Measurements from ENCODE around the gene PRSS33. TPM values are rescaled to one million over a fixed set of nuclear protein-coding genes. Genes with fewer than 3 reads are reported as not detected.

Gene PRSS33
- total RNA-seq, 1 donor from 2014 or later = not detected

GRCh38 chr16:2820836-2821486, 33.6 kb upstream of the PRSS33 start:
- no peak for DNase-seq

GRCh38 chr16:2819939-2820835, 32.8 kb upstream of the PRSS33 start:
- no peak for DNase-seq

- no peak for DNase-seq
Observed at GRCh38 chr16:2819179-2819938, 32.0 kb upstream of the PRSS33 start.

GRCh38 chr16:2818272-2818876, 31.0 kb upstream of the PRSS33 start:
- DNase-seq = no peak

- no peak for DNase-seq
Observed at GRCh38 chr16:2817340-2818271, 30.2 kb upstream of the PRSS33 start.

GRCh38 chr16:2816751-2817339, 29.5 kb upstream of the PRSS33 start, which contains the start of gene PRSS21:
Gene PRSS21 (plus strand): TSS chr16:2817237. CDS start chr16:2817269, 32 bp downstream.
- no peak for DNase-seq

GRCh38 chr16:2815299-2815771, 28.0 kb upstream of the PRSS33 start:
- DNase-seq = no peak

- DNase-seq = no peak
Observed at GRCh38 chr16:2814551-2815298, 27.4 kb upstream of the PRSS33 start.

GRCh38 chr16:2813771-2814221, 26.4 kb upstream of the PRSS33 start:
- DNase-seq = no peak

GRCh38 chr16:2811703-2812471, 24.5 kb upstream of the PRSS33 start:
- DNase-seq = no peak

- DNase-seq = no peak
Observed at GRCh38 chr16:2810651-2811050, 23.3 kb upstream of the PRSS33 start.

GRCh38 chr16:2809149-2809760, 21.9 kb upstream of the PRSS33 start:
- no peak for DNase-seq

GRCh38 chr16:2808181-2808580, 20.8 kb upstream of the PRSS33 start:
- no peak for DNase-seq

GRCh38 chr16:2806286-2806685, 18.9 kb upstream of the PRSS33 start:
- no peak for DNase-seq

- no peak for DNase-seq
Observed at GRCh38 chr16:2804728-2805127, 17.4 kb upstream of the PRSS33 start.

GRCh38 chr16:2803545-2804195, 16.3 kb upstream of the PRSS33 start:
- no peak for DNase-seq

- DNase-seq = no peak
Observed at GRCh38 chr16:2799859-2800226, 12.5 kb upstream of the PRSS33 start.
